ENCODE measurements around the gene TPO.
"Not testable (repeated sequence)": the region's sequence is repeated elsewhere in the genome, so short reads cannot be mapped to it uniquely, and the experiment has no call there.

TPO gene

DNA sequence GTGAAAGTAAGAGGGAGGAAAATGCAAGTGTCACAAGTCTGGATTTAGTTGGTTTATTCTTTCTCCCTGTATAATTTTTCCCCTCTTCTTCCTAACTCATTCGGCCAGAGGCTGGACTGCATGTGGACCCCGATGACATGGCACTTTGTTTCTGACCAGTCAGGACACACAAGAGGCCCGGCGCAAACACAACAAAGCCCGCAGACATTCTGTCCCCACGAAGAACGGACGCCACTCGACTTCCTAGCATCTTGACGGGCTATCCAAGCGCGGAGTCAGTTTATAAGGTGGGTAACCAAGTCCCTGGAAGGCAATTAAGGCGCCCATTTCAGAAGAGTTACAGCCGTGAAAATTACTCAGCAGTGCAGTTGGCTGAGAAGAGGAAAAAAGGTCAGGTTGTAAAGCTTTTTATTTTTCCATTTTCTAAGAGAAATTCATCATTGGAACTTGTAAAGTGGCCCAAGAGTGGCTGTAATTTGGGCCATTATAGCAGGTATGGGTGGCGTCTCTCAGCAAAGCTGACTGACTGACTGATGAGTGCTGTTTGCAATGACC lies at the start of gene TPO:
Gene TPO, plus strand, starts transcription at position 308 of the 555 bp plus-strand sequence. CDS start 946 bp downstream, outside the sequence.
- no peak for DNase-seq

DNA sequence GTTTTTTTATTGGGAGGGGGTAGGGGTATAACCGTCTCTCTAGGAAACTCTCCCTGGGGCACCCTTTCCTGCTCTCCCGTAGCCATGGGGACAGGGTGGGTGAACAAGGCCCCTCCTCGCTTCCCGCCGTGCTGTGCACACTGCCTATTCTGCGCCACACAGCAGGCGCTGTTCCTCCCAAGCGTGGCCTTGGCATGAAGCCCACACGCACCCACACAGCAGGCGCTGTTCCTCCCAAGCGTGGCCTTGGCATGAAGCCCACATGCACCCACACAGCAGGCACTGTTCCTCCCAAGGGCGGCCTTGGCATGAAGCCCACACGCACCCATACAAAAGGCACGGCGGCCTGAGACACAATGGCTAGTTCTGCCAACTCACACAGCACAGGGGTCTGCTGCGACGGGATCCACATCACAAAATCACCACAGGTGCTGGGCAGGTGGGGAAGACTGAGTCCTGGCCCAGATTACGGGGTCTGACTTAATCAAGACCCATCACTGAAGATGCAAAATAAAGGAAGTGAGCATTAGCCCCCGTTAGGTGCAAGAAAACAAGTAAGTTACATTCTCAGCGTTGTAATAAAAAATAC lies 46.6 kb upstream of the TPO start:
- DNase-seq: peak; percentile 25

DNA sequence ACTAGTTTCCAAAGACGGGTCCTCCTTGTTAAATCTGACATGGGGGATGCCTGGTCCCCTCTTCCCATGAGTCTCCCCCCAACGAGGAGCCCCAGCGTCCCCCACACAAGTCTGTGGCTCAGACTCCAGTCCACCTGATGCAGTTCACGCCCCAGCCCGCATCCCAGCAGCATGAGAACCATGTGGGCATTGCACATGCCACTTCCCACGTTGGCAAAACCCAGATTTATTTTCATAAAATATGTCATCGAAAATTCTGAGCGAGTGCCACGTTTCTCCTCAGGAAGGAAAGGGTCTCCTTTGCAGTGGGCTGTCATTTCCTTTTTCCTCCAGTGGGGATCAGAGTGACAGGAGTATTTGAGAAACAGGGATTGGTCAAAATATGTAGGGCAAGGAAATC lies 45.7 kb upstream of the TPO start:
- no peak for DNase-seq

DNA sequence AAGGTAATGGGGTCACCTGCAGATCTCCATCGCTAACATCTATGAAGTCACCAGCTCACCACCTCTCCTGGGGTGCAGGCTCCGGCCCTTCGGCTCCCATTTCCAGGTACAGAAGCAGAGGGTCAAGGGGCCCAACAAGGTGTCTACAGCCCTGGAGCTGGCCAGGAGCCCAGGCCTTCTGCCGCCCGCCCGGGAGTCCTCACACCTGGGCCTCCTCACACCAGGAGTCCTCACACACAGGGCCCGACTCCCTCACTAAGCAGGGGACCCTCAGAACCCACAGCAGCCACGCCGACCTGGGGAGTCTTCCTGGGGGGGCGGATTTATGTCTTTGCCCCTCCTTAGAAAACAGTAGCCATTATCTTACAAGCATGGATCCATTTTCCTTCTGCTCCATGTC lies 43.4 kb upstream of the TPO start:
- no peak for DNase-seq

DNA sequence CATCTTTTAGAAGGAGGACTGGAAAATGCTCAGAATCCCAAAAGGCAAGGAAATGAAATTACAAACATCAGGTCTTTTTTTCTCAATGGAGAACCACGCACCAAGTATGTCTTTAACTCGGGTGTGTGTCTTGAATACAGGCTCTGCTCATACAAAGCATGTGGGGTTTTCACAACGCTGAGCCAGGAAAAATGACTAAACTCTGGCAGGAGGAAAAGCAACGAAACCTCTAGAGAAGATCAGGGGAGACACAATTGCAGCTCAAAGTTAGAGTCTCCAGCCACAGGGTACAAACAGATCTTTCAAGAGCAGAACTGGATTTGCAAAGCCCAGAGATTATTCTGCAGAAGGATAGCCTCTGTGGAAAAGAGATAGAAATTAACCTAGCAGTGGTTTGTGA lies 42.8 kb upstream of the TPO start:
- DNase-seq: no peak

DNA sequence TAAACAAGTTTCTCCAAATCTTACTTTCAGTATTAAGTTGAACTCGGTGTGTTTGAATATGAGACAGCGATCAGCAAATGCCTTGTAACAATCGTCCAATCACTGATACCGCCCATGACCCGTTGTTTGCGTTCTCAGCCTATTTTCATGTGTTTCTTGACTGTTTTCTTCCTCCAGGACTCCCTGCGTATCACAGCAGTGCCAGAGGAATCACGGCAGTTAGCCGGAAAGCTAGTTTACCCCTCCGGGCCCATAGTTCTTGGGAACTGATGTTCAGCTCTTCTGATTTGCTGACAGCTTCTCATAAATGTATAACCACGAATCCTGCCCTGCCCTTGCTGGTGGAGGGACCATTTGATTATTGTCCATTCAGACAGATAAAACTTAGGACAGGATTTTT lies 42.2 kb upstream of the TPO start:
- no peak for DNase-seq

DNA sequence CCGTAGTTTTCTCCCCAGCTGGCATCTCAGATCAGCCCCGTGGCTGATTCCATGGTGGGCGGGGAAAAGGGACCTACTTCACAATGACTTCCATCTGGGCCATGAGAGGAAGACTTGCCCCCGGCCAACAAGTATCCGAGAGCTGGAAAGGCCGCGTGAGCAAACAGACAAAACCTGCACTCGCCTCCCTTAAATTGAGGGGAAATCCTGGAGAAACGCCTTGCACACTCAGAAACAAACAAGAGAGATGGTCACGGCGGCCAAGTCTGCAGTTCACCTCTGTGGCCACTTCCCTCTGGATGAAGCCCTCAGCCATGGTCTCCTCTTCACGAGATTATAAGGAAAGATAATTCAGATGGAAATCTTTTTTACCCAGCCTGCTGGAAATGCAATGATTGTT lies 39.4 kb upstream of the TPO start:
- DNase-seq: no peak

DNA sequence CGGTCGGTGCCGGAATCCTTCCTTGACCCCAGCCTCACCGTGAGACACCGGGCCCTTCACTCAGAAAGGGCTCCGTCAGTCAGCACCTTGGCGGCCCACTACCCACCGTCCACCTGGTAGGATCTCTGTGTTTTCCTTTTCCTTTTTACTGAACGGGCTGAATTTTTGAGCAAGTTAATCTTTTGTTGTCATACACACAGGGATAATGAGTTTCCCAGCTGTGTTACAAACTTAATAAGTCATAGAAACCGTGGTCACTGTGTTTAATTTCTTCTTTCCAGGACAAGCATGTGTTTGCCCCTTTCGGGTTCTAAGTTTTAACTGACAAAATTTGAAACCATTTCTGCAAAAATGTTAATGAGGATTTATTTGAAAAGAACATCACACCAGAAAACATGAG lies 39.0 kb upstream of the TPO start:
- no peak for DNase-seq

DNA sequence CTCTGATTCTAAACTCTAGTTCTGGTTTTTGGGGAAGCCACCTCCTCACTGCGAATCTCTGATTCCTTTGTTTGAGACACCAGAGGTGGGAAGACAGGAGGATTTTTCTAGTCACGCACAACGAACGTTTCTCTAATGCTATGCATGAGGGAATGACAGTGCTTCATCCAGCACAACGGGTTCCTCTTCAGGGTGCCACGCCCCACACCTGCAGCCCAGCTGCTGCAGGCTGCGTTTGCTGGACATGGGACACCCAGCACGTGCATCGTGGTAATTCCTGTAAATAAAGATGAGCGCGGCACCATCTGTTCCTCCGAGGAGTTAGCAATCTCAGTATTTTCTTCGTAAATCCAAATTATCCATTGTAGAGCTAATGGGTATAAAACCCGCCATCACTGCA lies 37.5 kb upstream of the TPO start:
- DNase-seq: no peak

DNA sequence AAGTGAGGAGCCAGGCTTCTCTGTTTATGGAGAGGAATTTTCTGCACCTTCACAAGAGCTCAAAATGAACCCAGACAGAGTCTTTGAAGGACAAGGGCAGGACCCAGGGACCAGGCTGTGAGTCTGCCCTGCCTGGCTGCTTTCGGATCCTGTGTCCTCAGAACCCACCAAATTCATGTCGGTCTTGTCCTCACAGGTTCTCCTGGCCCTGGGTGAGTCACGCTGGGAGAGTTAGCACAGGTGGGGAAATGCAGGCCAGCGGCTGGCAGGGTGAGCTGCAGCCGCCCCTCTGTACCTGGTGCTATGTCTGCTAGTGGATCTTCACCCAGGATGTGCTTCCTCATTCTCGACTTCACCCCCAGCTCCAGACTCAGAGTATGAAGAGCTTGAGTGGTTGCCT lies 35.8 kb upstream of the TPO start:
- no peak for DNase-seq

DNA sequence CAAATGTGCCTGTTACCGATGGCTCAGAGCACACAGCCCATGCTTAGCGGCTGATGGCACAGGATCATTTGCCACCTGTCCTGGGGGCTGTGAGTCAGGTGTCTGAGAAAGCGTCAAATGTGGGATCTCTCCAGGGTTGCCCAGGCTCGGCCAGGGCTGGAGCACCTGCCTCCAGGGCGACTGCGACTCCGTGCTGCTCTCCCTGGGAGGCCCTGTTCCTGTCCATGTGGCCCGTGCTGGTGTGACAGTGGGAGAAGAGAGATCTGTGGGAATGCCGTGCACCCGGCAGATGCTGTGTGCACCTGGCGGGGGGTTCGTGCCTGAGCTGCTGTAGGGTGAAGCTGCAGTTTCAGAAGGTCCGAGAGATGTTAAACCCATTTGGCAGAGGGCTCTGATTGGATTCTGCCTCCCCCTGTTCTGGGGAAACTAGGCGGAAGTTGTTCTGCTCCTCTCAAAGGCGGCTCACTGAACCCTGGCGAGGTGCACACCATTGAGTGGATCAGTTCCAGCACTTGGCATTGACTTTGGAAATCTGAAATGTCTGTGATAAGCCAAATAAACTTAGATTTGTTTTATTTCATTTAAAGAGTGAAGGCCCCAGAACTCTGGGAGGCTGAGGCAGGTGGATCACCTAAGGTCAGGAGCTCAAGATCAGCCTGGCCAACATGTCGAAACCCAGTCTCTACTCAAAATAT lies 34.7 kb upstream of the TPO start:
- DNase-seq: no peak

DNA sequence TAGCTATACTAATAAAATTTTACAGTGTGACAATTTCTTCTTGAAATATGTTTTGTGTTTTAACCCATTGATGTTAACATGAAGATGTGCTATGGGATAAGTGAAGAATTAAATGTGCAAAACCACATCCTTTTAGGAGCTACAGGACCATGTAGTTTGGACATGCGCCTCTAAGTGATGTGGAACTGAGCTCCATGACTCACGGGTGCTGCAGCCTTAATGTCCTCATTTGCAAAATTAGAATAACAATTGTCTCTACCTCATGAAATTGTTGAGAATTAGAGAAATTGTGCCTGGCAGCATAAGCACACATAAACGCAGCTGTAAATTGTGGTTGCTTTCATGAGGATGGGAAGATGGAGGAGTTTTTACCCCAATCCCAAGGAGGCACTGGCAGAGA lies 31.6 kb upstream of the TPO start:
- no peak for DNase-seq

DNA sequence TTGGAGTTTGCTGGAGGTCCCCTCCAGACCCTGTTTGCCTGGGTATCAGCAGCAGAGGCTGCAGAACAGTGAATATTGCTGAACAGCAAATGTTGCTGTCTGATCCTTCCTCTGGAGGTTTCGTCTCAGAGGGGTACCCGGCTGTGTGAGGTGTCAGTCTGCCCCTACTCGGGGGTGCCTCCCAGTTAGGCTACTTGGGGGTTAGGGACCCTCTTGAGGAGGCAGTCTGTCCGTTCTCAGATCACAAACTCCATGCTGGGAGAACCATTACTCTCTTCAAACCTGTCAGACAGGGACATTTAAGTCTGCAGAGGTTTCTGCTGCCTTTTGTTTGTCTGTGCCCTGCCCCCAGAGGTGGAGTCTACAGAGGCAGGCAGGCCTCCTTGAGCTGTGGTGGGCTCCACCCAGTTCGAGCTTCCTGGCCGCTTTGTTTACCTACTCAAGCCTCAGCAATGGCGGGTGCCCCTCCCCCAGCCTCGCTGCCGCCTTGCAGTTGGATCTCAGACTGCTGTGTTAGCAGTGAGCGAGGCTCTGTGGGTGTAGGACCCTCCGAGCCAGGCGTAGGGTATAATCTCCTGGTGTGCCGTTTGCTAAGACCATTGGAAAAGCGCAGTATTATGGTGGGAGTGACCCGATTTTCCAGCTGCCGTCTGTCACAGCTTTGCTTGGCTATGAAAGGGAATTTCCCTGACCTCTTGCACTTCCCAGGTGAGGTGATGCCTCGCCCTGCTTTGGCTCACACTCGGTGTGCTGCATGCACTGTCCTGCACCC lies 25.1 kb upstream of the TPO start:
- DNase-seq: not testable (repeated sequence)

DNA sequence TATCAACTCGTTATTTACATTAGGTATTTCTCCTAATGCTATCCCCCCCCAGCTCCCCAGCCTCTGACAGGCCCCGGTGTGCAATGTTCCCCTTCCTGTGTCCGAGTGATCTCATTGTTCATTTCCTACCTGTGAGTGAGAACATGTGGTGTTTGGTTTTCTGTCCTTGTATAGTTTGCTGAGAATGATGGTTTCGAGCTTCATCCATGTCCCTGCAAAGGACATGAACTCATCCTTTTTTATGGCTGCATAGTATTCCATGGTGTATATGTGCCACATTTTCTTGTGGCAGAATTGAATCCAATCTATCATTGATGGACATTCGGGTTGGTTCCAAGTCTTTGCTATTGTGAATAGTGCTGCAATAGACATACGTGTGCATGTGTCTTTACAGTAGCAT lies 23.1 kb upstream of the TPO start:
- not testable (repeated sequence) for DNase-seq

DNA sequence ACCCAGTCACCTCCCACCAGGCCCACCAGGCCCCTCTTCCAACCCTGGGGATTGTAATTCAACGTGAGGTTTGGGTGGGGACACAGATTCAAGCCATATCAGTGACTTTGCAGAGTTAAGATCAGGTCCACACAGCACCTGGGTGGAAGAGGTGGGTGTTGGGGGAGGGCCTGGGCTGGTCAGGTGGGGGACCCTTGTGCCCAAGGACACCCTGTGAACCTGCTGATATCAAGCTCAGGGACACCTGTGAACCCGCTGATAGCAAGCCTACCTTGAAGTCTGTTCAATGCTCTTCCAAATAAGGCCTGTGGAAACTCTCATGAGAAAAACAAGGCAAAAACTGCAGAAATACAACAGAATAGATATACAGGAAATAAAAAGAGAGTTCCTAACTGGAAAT lies 19.9 kb upstream of the TPO start:
- no peak for DNase-seq

DNA sequence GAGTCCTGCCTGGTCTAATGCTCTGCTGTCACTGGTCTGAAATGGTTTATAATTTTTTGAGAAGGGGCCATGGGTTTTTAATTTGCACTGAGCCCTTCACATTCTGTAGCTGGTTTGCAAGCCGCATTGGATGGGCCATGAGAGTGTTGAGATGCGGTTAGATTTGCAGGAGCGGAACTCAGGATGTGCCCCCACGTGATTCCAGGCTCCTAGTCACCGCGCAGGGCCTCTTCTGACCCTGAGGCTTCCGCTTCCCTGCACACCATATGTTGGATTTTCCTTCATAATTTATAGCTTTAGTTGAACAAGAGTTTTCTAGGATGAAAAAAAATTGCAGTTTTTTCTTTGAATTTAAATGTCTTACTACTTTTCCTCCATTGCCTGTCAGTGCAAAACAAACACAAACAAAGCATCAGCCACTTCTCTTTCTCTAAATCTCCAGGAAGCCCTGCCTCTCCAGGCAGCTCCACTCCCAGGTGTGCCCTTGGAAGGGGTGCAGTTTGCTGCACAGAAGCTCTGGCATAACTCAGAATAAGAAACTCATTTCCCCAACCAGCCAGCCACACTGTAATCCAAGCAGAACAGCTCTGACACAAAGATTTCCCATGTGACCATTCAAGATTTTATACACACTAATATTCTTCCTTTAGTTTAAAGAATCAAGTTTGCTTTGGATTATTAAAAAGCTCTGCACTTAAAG lies 18.4 kb upstream of the TPO start:
- DNase-seq: no peak

DNA sequence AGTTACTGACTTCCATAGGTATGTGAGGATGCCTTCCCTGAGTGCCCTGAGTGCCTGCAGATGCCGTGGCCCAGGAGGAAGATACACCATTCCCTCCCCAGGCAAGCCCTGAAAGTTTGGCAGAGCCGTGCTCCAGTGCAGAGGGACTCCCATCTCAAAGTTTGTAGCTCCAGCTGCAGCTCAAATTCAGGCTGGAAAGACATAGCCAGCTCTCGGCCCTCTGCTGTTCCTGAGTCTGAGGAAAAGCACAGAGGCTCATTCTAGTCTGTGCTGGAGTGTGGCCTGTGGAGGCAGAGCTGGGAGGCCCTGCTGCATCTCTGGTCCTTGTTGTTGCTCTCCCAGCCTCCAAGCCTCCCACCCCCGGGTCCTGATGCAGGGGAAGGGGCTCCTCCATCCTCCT lies 15.9 kb upstream of the TPO start:
- no peak for DNase-seq

DNA sequence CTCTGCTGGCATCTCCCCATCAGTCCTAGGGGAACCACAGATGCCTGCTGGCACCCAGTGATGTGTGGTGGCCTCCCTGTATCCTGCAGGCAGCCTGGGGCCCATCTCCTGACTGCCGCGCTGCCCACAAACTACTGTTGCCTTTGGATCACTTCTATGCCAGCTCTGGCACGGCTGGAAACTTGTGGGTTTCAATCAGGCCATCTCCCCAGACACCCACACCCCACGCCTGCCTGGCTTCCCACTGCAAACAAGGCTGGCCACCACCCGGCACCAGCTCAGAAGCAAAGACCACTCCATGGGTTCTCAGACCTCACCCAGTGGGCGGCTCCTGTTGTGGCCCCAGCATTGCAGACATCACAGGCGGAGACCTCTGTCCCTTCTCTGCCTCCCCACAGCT lies 15.1 kb upstream of the TPO start:
- no peak for DNase-seq

DNA sequence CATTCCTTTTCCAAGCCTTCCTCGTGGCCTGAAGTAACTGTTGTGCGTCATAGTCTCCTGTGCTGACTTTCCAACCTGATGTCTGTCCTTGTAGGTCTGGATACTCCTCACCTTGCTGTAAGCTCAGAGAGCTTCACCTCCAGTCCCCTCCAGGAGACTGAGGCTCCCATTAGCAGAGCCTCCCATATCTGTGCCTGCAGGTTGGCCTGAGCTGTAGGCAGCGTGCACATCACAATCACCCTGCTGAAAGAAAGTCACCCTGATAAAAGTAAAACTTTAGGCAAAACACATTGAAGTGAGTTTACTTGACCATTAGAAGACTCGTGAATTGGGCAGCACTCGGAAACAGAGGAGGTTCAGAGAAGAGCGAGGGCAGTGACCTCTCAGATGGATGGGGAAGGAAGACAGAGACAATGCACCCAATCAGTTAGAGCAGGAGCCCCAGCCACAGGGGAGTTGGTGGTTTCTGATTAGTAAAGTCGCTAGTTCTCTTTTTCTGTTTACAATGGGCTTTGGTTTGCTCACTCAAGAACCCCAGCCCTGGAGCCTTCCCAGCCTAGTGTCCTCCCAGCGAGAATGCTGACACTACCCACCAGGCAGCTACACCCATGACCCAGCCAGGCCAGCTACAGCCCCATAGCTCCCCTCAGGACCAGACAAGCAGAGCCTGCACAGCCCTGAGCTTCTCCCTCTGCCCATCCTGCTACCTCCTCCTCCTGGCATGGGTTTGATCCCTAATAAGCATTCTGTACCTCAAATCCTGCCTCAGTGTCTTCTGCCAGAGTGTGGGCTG lies 12.1 kb upstream of the TPO start:
- no peak for DNase-seq

DNA sequence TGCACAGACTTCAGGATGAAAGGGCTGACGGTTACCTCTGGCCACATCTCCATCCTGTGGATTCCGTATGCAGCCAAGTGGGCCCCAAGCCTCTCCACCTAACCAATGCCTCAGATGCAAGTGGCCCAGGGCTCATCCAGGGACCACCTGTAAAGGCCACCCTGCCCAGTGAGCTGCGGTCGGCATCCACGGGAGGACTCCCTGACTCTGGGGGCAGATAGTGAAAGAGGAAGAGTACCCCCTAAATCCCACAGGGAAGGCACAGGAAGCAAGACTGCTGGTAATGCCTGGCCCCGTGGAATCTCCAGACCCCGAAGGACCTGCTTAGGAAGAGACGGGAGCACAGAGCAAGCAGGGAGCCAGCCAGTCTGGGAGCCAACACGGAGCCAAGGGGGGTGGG lies 11.2 kb upstream of the TPO start:
- no peak for DNase-seq

DNA sequence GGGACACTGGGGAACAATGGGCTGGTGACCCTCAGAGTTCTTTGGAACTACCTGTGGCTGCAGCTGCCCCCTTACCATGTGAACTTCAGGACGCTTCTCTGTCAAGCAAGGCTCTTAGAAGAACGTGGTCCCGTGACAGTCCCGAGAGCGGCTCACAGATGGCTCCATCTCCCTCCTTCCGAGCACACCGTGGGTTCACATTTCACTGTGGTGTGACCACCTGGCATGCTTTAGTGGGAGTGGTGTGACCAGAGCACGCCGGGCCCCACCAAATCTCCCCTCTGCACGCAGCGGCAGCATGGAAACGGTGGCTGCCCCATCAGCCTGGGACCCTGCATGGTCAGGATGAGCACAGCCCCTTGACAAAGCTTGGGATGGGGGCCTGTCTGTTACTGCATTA lies 9.7 kb upstream of the TPO start:
- DNase-seq: no peak

DNA sequence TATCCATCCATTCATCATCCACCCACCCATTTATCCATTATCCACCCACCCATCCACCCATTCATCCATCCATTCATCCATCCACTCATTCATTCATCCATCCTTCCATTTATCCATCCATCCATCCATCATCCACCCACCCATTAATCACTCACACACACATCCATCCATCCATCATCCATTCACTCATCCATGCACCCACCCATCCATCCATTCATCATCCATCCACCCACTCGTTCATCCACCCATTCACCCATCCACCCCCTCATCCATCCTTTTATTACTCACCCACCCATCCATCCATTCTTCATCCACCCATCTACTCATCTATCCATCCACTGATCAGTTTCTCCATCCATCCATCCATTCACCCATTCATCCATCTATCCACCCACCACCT lies 8.1 kb upstream of the TPO start:
- DNase-seq: no peak

DNA sequence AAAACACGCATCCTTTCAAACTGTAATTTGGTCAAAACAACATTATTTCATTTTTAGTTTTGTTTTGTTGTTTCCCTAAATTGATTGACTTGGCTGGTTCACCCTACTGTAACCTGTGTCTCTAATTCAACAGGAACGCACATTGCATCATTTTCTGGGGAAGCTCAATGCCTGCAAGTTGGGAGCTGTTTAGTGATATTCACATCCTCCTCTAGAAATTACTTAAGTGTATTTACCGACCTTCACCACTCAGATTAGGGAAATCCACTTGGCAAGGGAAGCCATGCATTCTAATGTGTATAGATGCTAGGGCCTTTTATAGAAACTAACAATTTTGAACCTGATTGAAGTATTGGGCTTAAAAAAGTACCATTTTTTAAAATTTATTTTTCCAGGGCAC lies 7.3 kb upstream of the TPO start:
- no peak for DNase-seq
